GM19193 (cell line): ENCODE measurements around the gene STARD9.

Experiments
- POLR2A ChIP-seq: IDR thresholded peaks from 4 replicates; pipeline ENCODE4 v1.6.1; 2011; ENCODE audit not compliant: insufficient read depth, insufficient read length; ENCODE audit errors: extremely low read depth

The STARD9 gene

GRCh38 chr15:42578984-42579537 is 3.7 kb downstream of the STARD9 start:
- no peak for TF ChIP-seq POLR2A

GRCh38 chr15:42581272-42581730 is 5.9 kb downstream of the STARD9 start:
- TF ChIP-seq POLR2A = peak; percentile 52

GRCh38 chr15:42582569-42583375 is 7.4 kb downstream of the STARD9 start:
- TF ChIP-seq POLR2A = no peak

- TF ChIP-seq POLR2A = no peak
Measured at GRCh38 chr15:42584031-42584765, 8.8 kb downstream of the STARD9 start.

- TF ChIP-seq POLR2A = no peak
Measured at GRCh38 chr15:42590619-42591237, 15.3 kb downstream of the STARD9 start.

- no peak for TF ChIP-seq POLR2A
Measured at GRCh38 chr15:42591238-42591934, 16.0 kb downstream of the STARD9 start.

- TF ChIP-seq POLR2A = no peak
Measured at GRCh38 chr15:42592716-42593115, 17.3 kb downstream of the STARD9 start.

- no peak for TF ChIP-seq POLR2A
Measured at GRCh38 chr15:42593143-42593542, 17.7 kb downstream of the STARD9 start.

- no peak for TF ChIP-seq POLR2A
Measured at GRCh38 chr15:42594095-42594494, 18.7 kb downstream of the STARD9 start.

GRCh38 chr15:42595626-42596240 is 20.3 kb downstream of the STARD9 start:
- no peak for TF ChIP-seq POLR2A

- no peak for TF ChIP-seq POLR2A
Measured at GRCh38 chr15:42602501-42602900, 27.1 kb downstream of the STARD9 start.

- TF ChIP-seq POLR2A = no peak
Measured at GRCh38 chr15:42603978-42604377, 28.6 kb downstream of the STARD9 start.

GRCh38 chr15:42604894-42605744 is 29.7 kb downstream of the STARD9 start:
- no peak for TF ChIP-seq POLR2A
